Muscle of back (tissue), 11 donors: ENCODE data around the gene CTAG2. TPM values are rescaled to one million over a fixed set of nuclear protein-coding genes. Genes with fewer than 3 reads are reported as not detected.
"Not testable (repeated sequence)": the region's sequence is repeated elsewhere in the genome, so short reads cannot be mapped to it uniquely, and the experiment has no call there.

ENCODE experiments used
- DNase-seq, 3 donors: peaks; one replicate each; pipeline versions ENCODE4 v3.0.0 to v3.0.0-alpha.2; 2013
- polyA plus RNA-seq, 10 donors: library from polyadenylated mRNA; unstranded; fragments of 120-200 nt; gene quantifications; one replicate each; pipeline ENCODE4 v1.2.1, GENCODE V29; 2013; ENCODE audit not compliant: insufficient read length in 10 of 10

Gene CTAG2
- polyA plus RNA-seq, 10 donors = not detected

- DNase-seq = no peak
These were observed 4.4 kb downstream of the CTAG2 start for GRCh38 chrX:154648931-154649330.

- not testable (repeated sequence) for DNase-seq
These were observed 7.5 kb downstream of the CTAG2 start for GRCh38 chrX:154645745-154646378.

GRCh38 chrX:154643708-154644107 lies 9.7 kb downstream of the CTAG2 start:
- DNase-seq = not testable (repeated sequence)

- DNase-seq = not testable (repeated sequence)
These were observed 11.6 kb downstream of the CTAG2 start for GRCh38 chrX:154641740-154642139.

GRCh38 chrX:154633661-154634060 lies 19.7 kb downstream of the CTAG2 start:
- DNase-seq = not testable (repeated sequence)

GRCh38 chrX:154630949-154631348 lies 22.4 kb downstream of the CTAG2 start:
- DNase-seq = not testable (repeated sequence)

GRCh38 chrX:154628960-154629359 lies 24.4 kb downstream of the CTAG2 start:
- not testable (repeated sequence) for DNase-seq

GRCh38 chrX:154620767-154621414 lies 32.5 kb downstream of the CTAG2 start:
- not testable (repeated sequence) for DNase-seq

- DNase-seq = not testable (repeated sequence)
These were observed 34.2 kb downstream of the CTAG2 start, which contains the start of gene CTAG1B for GRCh38 chrX:154619182-154619581. TSS of gene CTAG1B (minus strand) at chrX:154619282. CDS start at chrX:154619218, 64 bp downstream.

GRCh38 chrX:154613586-154613985 lies 39.8 kb downstream of the CTAG2 start:
- not testable (repeated sequence) for DNase-seq

- not testable (repeated sequence) for DNase-seq
These were observed 42.2 kb downstream of the CTAG2 start for GRCh38 chrX:154611146-154611545.

- DNase-seq = not testable (repeated sequence)
These were observed 44.6 kb downstream of the CTAG2 start for GRCh38 chrX:154608823-154609222.

- DNase-seq = not testable (repeated sequence)
These were observed 45.4 kb downstream of the CTAG2 start for GRCh38 chrX:154607976-154608375.

GRCh38 chrX:154607370-154607769 lies 46.0 kb downstream of the CTAG2 start:
- DNase-seq = no peak

GRCh38 chrX:154605566-154605965 lies 47.8 kb downstream of the CTAG2 start:
- no peak for DNase-seq

- DNase-seq = peak in 2 of 3 donors; percentile 18 to 37
These were observed 49.6 kb downstream of the CTAG2 start for GRCh38 chrX:154603438-154604430.

- no peak for DNase-seq
These were observed 50.5 kb downstream of the CTAG2 start for GRCh38 chrX:154602766-154603437.

- no peak for DNase-seq
These were observed 51.2 kb downstream of the CTAG2 start for GRCh38 chrX:154602226-154602625.
